GM23248 (cell line): Measurements from ENCODE around the gene C1QTNF3.

Experiments used
- EZH2 ChIP-seq: fragments of 200-600 bp; sonication (generic); IDR thresholded peaks from 2 replicates; pipeline ENCODE4 v1.6.1; 2018; ENCODE audit warnings: antibody characterized with exemption, mild to moderate bottlenecking; ENCODE audit not compliant: insufficient read depth, poor library complexity, severe bottlenecking
- EZH2phosphoT487 ChIP-seq: fragments of 200-600 bp; sonication (generic); IDR thresholded peaks from 2 replicates; pipeline ENCODE4 v1.6.1; 2018; ENCODE audit warnings: antibody characterized with exemption, moderate library complexity, mild to moderate bottlenecking, low read depth; ENCODE audit not compliant: insufficient read depth

DNA sequence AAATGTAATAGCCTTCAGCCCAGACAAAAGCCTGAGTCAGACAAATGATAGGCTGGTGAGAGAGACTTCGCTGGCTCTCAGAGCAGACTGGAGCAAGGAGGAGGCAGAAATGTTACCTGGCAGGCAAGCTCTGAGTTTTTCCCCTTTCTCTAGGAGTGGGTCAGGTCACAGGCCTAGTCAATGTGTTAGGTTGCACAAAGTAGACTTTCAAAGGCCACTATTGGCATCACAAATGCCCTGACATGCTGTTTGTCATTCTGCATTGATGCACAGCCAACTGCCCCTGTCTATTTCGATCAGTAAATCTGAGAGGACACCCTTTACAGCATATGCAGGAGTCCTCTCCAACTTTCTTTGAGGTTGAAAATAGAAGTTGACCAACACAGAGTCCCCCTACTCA lies 15.5 kb upstream of the C1QTNF3 start:
- TF ChIP-seq EZH2 (no peak), EZH2phosphoT487 (no peak)
